H9 (cell line): ENCODE results near the gene PCDHAC2. TPM values are rescaled to one million over a fixed set of nuclear protein-coding genes. Genes with fewer than 3 reads are reported as not detected.

Source experiments
- DNase-seq: peaks from one replicate; pipeline ENCODE4 v3.0.0-alpha.2; 2017
- H2AFZ ChIP-seq: one replicate; pipeline ENCODE4 v1.6.1; 2013; ENCODE audit warnings: mild to moderate bottlenecking, low read length, control low read depth, moderate library complexity
- H2AK5ac ChIP-seq: 2 replicates; pipeline ENCODE4 v1.6.1; 2013; ENCODE audit warnings: low read length, control low read depth, mixed read lengths; ENCODE audit not compliant: insufficient read length
- H2BK120ac ChIP-seq: one replicate; pipeline ENCODE4 v1.6.1; 2013; ENCODE audit warnings: low read depth, mild to moderate bottlenecking, low read length, control low read depth, inconsistent platforms; ENCODE audit not compliant: poor library complexity, severe bottlenecking
- H2BK12ac ChIP-seq: 2 replicates; pipeline ENCODE4 v1.6.1; 2013; ENCODE audit warnings: low read length, control low read depth, mixed read lengths, low read depth; ENCODE audit not compliant: insufficient read length
- H2BK15ac ChIP-seq: 2 replicates; pipeline ENCODE4 v1.6.1; 2013; ENCODE audit warnings: low read depth, low read length, control low read depth
- H2BK20ac ChIP-seq: one replicate; pipeline ENCODE4 v1.6.1; 2013; ENCODE audit warnings: low read depth, mild to moderate bottlenecking, low read length, control low read depth, inconsistent platforms; ENCODE audit not compliant: poor library complexity, severe bottlenecking
- H2BK5ac ChIP-seq: 2 replicates; pipeline ENCODE4 v1.6.1; 2013; ENCODE audit warnings: low read length, control low read depth, mixed read lengths; ENCODE audit not compliant: insufficient read length
- H3K14ac ChIP-seq: 2 replicates; pipeline ENCODE4 v1.6.1; 2013; ENCODE audit warnings: low read length, control low read depth; ENCODE audit not compliant: insufficient read depth
- H3K18ac ChIP-seq: 2 replicates; pipeline ENCODE4 v1.6.1; 2013; ENCODE audit warnings: low read depth, mild to moderate bottlenecking, mixed read lengths, low read length, control low read depth; ENCODE audit not compliant: insufficient read length
- H3K23ac ChIP-seq: 2 replicates; pipeline ENCODE4 v1.6.1; 2013; ENCODE audit warnings: low read length, control low read depth, mixed read lengths, low read depth; ENCODE audit not compliant: insufficient read length
- H3K23me2 ChIP-seq: 2 replicates; pipeline ENCODE4 v1.6.1; 2013; ENCODE audit warnings: low read depth, mild to moderate bottlenecking, mixed read lengths, low read length, control low read depth; ENCODE audit not compliant: insufficient read length, poor library complexity, severe bottlenecking
- H3K27ac ChIP-seq: 2 replicates; pipeline ENCODE4 v1.5.1; 2013; ENCODE audit warnings: low read length, control low read depth, mixed read lengths, low read depth; ENCODE audit not compliant: insufficient read length
- H3K27me3 ChIP-seq: 2 replicates; pipeline ENCODE4 v1.6.1; 2013; ENCODE audit warnings: low read length, control low read depth, inconsistent platforms; ENCODE audit not compliant: insufficient read depth
- H3K4ac ChIP-seq: 2 replicates; pipeline ENCODE4 v1.6.1; 2013; ENCODE audit warnings: low read depth, mild to moderate bottlenecking, control low read depth, inconsistent platforms, low read length, moderate library complexity
- H3K4me1 ChIP-seq: 2 replicates; pipeline ENCODE4 v1.6.1; 2013; ENCODE audit warnings: low read length, control low read depth, inconsistent platforms; ENCODE audit not compliant: insufficient read depth
- H3K4me2 ChIP-seq: 2 replicates; pipeline ENCODE4 v1.6.1; 2013; ENCODE audit warnings: low read length, control low read depth, mixed read lengths; ENCODE audit not compliant: insufficient read length, insufficient read depth
- H3K56ac ChIP-seq: 2 replicates; pipeline ENCODE4 v1.6.1; 2013; ENCODE audit warnings: low read depth, mild to moderate bottlenecking, mixed read lengths, low read length, control low read depth; ENCODE audit not compliant: insufficient read length
- H3K79me1 ChIP-seq: 2 replicates; pipeline ENCODE4 v1.6.1; 2013; ENCODE audit warnings: low read depth, mild to moderate bottlenecking, moderate library complexity, low read length, control low read depth, inconsistent platforms; ENCODE audit not compliant: insufficient read depth, poor library complexity, severe bottlenecking
- H3K79me2 ChIP-seq: 2 replicates; pipeline ENCODE4 v1.6.1; 2013; ENCODE audit warnings: low read length, control low read depth, inconsistent platforms; ENCODE audit not compliant: insufficient read depth
- H3K9ac ChIP-seq: 2 replicates; pipeline ENCODE4 v1.6.1; 2013; ENCODE audit warnings: low read length, control low read depth, mixed read lengths; ENCODE audit not compliant: insufficient read length; ENCODE audit errors: extremely low read depth
- H3K9me3 ChIP-seq: one replicate; pipeline ENCODE4 v1.6.1; 2013; ENCODE audit warnings: low read depth, low read length, inconsistent platforms; ENCODE audit not compliant: control insufficient read depth
- H3T11ph ChIP-seq: one replicate; pipeline ENCODE4 v1.6.1; 2013; ENCODE audit warnings: mild to moderate bottlenecking, low read length, control low read depth, inconsistent platforms
- H4K20me1 ChIP-seq: one replicate; pipeline ENCODE4 v1.6.1; 2013; ENCODE audit not compliant: control insufficient read depth, insufficient read length, insufficient read depth
- H4K5ac ChIP-seq: 2 replicates; pipeline ENCODE4 v1.6.1; 2013; ENCODE audit warnings: low read depth, mild to moderate bottlenecking, mixed read lengths, low read length, control low read depth; ENCODE audit not compliant: insufficient read length
- H4K8ac ChIP-seq: replicated peaks from 2 replicates; pipeline ENCODE4 v1.6.1; 2013; ENCODE audit warnings: low read length, control low read depth, mixed read lengths, low read depth; ENCODE audit not compliant: insufficient read length
- H4K91ac ChIP-seq: 2 replicates; pipeline ENCODE4 v1.6.1; 2013; ENCODE audit warnings: low read depth, mild to moderate bottlenecking, moderate library complexity, mixed read lengths, low read length, control low read depth; ENCODE audit not compliant: insufficient read length
- H3K27ac Mint-ChIP-seq, 3 experiments: 2 replicates in 2 of 3; 3 replicates in 1 of 3; pipeline ENCODE4 v1.8.0; 2020 to 2021; ENCODE audit warnings: mixed read lengths in 3 of 3, mild to moderate bottlenecking in 1 of 3, moderate library complexity in 1 of 3
- H3K27me3 Mint-ChIP-seq: 2 replicates; pipeline ENCODE4 v1.8.0; 2021; ENCODE audit warnings: low read depth, mild to moderate bottlenecking, moderate library complexity, mixed read lengths
- H3K36me3 Mint-ChIP-seq, 3 experiments: 2 replicates in 2 of 3; 3 replicates in 1 of 3; pipeline ENCODE4 v1.8.0; 2020 to 2021; ENCODE audit warnings: low read depth in 3 of 3, mixed read lengths in 3 of 3; ENCODE audit not compliant: insufficient read depth in 1 of 3
- H3K4me1 Mint-ChIP-seq, 2 experiments: 2 replicates each; pipeline ENCODE4 v1.8.0; 2020; ENCODE audit warnings: mixed read lengths in 2 of 2
- H3K4me3 Mint-ChIP-seq, 2 experiments: 2 replicates in 1 of 2; 3 replicates in 1 of 2; pipeline ENCODE4 v1.8.0; 2020 to 2021; ENCODE audit warnings: mild to moderate bottlenecking in 2 of 2, mixed read lengths in 2 of 2, moderate library complexity in 1 of 2
- H3K9me3 Mint-ChIP-seq, 2 experiments: 2 replicates in 1 of 2; 3 replicates in 1 of 2; pipeline ENCODE4 v1.8.0; 2020; ENCODE audit warnings: mild to moderate bottlenecking in 2 of 2, mixed read lengths in 2 of 2, moderate library complexity in 1 of 2
- CTCF ChIP-seq: fragments of 200-600 bp; sonication (generic); conservative IDR thresholded peaks from 3 replicates; pipeline ENCODE4 v1.8.0; 2021; ENCODE audit warnings: antibody characterized with exemption, mild to moderate bottlenecking
- WGBS: extraction: QIAGEN DNeasy Blood & Tissue Kit; methylation state at CpG from one replicate; pipeline ENCODE4 v1.1.7; 2013; ENCODE audit warnings: missing lambda C conversion rate, low lambda C conversion rate, mixed read lengths; ENCODE audit not compliant: insufficient read length; ENCODE audit errors: extremely low coverage; 5-methylcytosine and 5-hydroxymethylcytosine counted together
- total RNA-seq: library from RNA; stranded (reverse); gene quantifications from 2 replicates; pipeline ENCODE4 v1.2.1, GENCODE V29; 2021

PCDHAC2 gene
- total RNA-seq, 1 experiment from 2014 or later = 4.8 TPM

GRCh38 chr5:141001844-141002604 lies 35.7 kb downstream of the PCDHAC2 start:
- H2AFZ ChIP-seq = no peak overlapping the region
- no CpG with 5 or more reads among the region's 19 CpGs for WGBS

More at GRCh38 chr5:141001844-141002604, 35.7 kb downstream of the PCDHAC2 start:
- Histone ChIP-seq H3K18ac (peak overlapping the region; percentile 90), H4K8ac (no peak overlapping the region), H3K79me1 (no peaks in the 10 kb centered on the region), H3K4ac (peak overlapping the region; percentile 47; the same call in 1 of the 2 replicates), H4K5ac (peak overlapping the region; percentile 68), H3K4me2 (peak overlapping the region; percentile 89), H3K23ac (no peak overlapping the region), H3T11ph (no peak overlapping the region), H3K56ac (peak overlapping the region; percentile 25), H2BK15ac (no peak overlapping the region), H3K27ac (peak overlapping the region; percentile 97), H3K27me3 (no peaks in the 10 kb centered on the region), H3K9me3 (no peaks in the 10 kb centered on the region), H3K9ac (peak overlapping the region; percentile 80), H4K20me1 (no peaks in the 10 kb centered on the region), H3K23me2 (peaks cover 9% of the 10 kb centered on the region), H3K4me1 (peaks cover 21% of the 10 kb centered on the region), H2BK12ac (peak overlapping the region; percentile 77), H2BK5ac (peak overlapping the region; percentile 43), H3K14ac (peak overlapping the region; percentile 82), H2BK20ac (no peak overlapping the region), H2BK120ac (peak overlapping the region; percentile 79), H3K79me2 (no peaks in the 10 kb centered on the region), H4K91ac (peak overlapping the region; percentile 47), H2AK5ac (no peak overlapping the region)
- Mint-ChIP-seq H3K9me3 (no peaks in the 10 kb centered on the region), H3K27me3 (peaks cover 4% of the 10 kb centered on the region; the same call in 1 of the 2 replicates), H3K4me1 (peaks cover 67 to 72% of the 10 kb centered on the region in 2 experiments), H3K36me3 (peaks cover 4 to 8% (median 6%) of the 10 kb centered on the region in 3 experiments; a peak in 6 of 7 replicates), H3K27ac (peak overlapping the region; percentile 96 to 99 (median 99)), H3K4me3 (peak overlapping the region; percentile 69 to 85)
- DNase-seq = peak; percentile 90
- TF ChIP-seq CTCF = no peak
